ENCODE results near the gene SIPA1L3.
A peak's percentile ranks its signal among the peaks of the same experiment; 100 is the strongest.
"Not testable (repeated sequence)": the region's sequence is repeated elsewhere in the genome, so short reads cannot be mapped to it uniquely, and the experiment has no call there.

The SIPA1L3 gene, protein sequence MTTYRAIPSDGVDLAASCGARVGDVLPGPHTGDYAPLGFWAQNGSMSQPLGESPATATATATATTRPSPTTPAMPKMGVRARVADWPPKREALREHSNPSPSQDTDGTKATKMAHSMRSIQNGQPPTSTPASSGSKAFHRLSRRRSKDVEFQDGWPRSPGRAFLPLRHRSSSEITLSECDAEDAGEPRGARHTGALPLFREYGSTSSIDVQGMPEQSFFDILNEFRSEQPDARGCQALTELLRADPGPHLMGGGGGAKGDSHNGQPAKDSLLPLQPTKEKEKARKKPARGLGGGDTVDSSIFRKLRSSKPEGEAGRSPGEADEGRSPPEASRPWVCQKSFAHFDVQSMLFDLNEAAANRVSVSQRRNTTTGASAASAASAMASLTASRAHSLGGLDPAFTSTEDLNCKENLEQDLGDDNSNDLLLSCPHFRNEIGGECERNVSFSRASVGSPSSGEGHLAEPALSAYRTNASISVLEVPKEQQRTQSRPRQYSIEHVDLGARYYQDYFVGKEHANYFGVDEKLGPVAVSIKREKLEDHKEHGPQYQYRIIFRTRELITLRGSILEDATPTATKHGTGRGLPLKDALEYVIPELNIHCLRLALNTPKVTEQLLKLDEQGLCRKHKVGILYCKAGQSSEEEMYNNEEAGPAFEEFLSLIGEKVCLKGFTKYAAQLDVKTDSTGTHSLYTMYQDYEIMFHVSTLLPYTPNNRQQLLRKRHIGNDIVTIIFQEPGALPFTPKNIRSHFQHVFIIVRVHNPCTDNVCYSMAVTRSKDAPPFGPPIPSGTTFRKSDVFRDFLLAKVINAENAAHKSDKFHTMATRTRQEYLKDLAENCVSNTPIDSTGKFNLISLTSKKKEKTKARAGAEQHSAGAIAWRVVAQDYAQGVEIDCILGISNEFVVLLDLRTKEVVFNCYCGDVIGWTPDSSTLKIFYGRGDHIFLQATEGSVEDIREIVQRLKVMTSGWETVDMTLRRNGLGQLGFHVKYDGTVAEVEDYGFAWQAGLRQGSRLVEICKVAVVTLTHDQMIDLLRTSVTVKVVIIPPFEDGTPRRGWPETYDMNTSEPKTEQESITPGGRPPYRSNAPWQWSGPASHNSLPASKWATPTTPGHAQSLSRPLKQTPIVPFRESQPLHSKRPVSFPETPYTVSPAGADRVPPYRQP (N-terminal part only)
- total RNA-seq: 32.4 to 42.0 (median 37.9) reads per million in 4 donors

DNA sequence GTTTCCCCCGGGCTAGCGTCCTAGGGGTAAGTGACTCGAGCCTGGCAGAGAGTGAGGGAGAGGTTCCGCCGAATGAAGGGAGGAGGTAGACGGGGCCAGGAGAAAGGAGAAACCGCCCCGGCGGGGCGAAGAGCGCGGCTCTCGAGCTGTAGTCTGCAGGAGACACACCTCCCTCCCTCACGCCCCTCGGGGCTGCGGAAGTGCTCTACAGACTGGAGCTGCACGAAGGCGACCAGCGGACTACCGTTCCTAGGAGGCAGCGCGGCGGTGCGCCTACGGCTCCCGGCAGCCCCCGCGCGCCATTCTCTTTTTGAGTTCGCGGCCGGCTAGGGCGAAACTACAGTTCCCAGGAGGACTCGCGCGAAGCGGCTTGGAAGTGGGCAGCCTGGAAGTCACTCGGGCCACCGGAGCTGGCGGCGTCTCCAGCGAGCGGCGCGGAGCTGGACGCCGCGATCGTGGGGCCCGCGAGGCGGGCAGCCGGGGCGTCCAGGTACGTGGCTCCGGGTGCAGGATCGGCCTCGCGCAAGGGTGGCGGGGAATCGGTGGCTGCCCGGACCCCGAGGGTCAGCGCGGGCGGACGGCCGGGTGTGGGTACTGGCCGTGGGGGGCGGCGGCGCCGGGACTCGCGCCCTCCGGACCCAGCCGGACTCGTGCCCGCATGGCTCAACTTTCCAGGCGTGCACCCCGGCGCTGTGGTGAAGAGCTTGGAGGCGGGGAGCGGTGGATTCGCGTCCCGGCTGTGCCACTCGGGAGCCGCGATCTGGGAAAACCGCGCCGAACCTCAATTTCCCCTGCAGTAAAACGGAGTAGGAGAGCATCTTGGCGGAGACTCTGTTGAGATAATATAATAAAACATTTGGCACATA lies at the start of gene SIPA1L3:
Gene SIPA1L3 (plus strand): TSS at position 340 of the 866 bp plus-strand sequence. CDS start 174,358 bp downstream, outside the sequence.
- DNase-seq: peak; percentile 82 to 95 (median 88)

GRCh38 chr19:37864501-37864900 lies 42.5 kb upstream of the SIPA1L3 start:
- DNase-seq: no peak

DNA sequence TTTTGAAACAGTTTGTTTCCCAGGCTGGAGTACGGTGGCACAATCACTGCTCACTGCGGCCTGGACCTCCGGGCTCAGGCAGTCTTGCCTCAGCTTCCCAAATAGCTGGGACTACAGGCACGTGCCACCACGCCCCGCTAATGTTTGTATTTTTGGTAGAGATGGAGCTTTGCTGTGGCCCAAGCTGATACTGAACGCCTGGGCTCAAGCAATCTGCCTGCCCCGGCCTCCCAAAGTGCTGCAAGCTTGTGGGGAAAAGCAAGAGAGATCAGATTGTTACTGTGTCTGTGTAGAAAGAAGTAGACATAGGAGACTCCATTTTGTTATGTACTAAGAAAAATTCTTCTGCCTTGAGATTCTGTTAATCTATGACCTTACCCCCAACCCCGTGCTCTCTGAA lies 41.1 kb upstream of the SIPA1L3 start:
- not testable (repeated sequence) for DNase-seq

GRCh38 chr19:37867831-37868230 lies 39.2 kb upstream of the SIPA1L3 start:
- no peak for DNase-seq

DNA sequence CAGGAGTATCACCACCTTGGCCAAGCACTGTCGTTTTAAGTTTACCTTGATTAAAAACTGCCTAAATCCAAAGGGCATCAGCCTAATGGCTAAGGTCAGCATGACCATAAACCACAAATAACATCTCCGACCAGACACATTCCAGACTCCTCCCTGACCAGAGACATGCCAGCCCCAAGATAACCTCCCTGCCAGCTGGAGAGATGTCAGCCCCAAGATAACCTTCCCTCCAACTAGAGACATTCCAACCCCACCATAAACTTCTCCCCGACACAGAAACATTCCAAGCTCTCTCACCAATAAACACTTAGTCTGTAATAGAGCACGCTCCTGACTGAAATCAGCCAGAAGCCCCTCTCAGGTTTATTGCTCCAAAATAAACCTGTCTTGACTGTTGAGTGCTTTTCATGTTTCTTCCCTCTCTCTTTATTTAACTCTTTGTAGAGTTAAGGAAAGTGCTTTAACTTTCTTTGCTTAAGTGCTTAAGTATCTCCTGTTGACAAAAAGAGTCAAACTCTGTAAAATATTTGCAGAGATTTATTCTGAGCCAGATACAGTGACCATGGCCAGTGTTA lies 37.2 kb upstream of the SIPA1L3 start:
- DNase-seq: no peak

- no peak for DNase-seq
These were observed 34.6 kb upstream of the SIPA1L3 start for GRCh38 chr19:37872383-37872782.

- no peak for DNase-seq
These were observed 32.2 kb upstream of the SIPA1L3 start for GRCh38 chr19:37874784-37875183.

GRCh38 chr19:37876032-37876431 lies 31.0 kb upstream of the SIPA1L3 start:
- no peak for DNase-seq

- DNase-seq: no peak
These were observed 29.9 kb upstream of the SIPA1L3 start for GRCh38 chr19:37877147-37877546.

GRCh38 chr19:37885392-37885791 lies 21.6 kb upstream of the SIPA1L3 start:
- no peak for DNase-seq

DNA sequence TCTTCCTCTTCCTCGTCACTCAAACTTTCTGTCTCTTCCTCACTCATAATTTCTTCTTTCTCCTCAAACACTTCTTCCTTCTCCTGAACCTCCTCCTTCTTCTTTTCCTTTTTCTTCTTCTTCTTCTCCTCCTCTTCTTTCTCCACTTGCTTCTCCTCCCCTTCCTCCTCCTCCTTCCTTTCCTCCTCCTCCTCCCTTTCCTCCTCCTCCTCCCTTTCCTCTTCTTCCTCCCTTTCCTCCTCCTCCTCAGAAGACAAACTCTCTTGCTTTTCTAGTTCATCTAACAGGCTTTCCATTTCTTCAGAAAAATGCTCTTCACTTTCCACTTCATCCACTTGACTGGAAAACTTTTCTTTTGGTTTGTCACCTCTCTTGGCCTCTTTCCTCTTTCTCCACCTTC lies 20.4 kb upstream of the SIPA1L3 start:
- no peak for DNase-seq

DNA sequence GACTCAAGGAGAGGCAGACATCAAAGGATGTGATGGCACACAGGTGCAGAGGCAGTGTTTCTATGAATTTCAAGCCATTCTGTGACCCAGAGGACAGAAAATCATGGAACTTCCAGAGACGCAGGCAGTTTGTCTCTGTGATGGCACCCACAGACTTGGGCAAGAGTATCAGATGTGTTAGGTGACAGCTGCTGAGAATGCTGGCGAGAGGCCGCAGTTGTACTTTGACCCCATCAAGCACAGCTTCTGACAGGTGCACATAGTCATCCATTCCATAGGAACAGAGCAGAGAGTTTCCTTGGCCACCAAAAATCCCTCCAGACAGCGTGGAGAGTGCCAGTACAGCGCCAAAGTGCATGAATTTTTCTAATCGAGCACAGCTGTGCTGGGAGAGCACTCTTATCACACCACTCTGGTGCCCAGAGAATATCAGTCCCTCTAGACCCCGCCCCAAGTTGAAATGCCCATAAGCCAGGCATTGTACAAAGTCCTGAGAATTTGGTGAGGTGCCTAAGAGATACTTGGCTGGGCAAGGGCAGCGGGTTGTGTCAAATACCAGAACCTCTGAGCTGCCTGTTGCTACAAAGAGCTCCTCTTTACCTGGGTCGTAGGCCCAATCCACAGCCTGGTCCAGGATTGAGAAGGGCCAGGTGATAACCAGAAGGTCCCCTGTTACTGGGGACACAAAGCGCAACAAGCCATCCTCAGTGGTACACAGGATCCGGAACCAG lies 13.0 kb upstream of the SIPA1L3 start:
- DNase-seq: no peak

DNA sequence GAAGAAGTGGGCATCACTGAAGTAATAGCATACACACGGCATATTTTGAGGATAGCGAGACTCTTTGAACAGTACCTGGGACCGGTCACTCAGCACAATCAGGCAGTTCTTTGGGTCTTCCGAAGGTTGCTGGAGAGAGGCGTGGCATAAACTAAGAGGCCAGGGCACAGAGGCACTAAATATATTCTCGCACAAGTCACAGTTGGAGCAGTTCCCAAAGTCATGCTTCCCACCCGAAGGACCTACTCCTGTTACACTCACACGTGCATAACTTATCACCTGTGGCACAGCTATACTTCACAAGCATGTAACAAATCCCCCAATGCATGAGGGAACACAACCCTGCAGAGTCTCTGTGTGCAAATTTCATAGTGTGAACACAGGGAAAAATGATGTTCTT lies 10.8 kb upstream of the SIPA1L3 start:
- no peak for DNase-seq

DNA sequence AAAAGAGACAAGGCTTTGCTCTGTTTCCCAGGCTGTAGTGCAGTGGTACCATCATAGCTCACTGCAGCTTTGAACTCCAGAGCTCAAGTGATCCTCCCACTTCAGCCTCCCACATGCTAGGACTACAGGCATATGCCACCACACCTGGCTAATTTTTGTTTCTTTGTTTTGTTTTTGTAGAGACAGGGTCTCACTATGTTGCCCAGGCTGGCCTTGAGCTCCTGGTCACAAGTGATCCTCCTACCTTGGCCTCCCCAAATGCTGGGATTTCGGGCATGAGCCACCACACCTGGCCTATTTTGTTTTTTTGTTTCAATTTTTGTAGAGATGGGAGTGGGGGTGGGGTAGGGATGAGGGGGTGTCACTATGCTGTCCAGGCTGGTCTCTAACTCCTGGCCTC lies 7.6 kb upstream of the SIPA1L3 start:
- DNase-seq: no peak

GRCh38 chr19:37899966-37900365 lies 7.0 kb upstream of the SIPA1L3 start:
- no peak for DNase-seq

DNA sequence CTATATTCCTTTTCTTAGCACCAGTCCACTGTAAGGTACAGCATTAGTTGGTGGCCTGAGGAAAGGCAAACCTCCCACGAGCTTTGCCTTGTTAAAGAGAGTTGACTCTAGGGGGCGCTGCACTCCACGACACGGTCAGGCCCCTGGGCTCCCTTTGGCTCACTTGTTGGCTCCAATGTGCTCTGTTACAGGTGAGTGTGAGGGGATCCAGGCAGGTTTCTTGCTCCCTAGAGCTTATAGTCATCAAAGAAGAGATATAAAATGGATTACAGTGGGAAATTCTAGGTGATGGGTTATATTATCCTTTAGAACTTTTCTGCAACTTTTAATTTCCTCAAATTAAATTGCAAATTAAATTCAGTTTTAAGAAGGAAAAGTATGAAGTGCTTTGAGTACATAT lies 4.3 kb upstream of the SIPA1L3 start:
- peak; percentile 52 to 79 (median 71) for DNase-seq

- no peak for DNase-seq
These were observed 3.9 kb upstream of the SIPA1L3 start for GRCh38 chr19:37903096-37903495.

GRCh38 chr19:37905946-37906868 lies 801 bp upstream of the SIPA1L3 start, which contains the start of gene WDR87:
Gene WDR87, minus strand, starts transcription at chr19:37906594. Its CDS starts 8,355 bp downstream, at chr19:37898239.
- peak; percentile 27 to 45 (median 34) for DNase-seq

GRCh38 chr19:37907735-37908455 lies 887 bp downstream of the SIPA1L3 start:
- DNase-seq: no peak
